GM21423 (cell line): ENCODE measurements around the gene INPP5A.
"Not testable (repeated sequence)": the region's sequence is repeated elsewhere in the genome, so short reads cannot be mapped to it uniquely, and the experiment has no call there.

ENCODE experiments used
- ATAC-seq: cut with Tn5 transposase; IDR thresholded peaks from one replicate; pipeline ENCODE4 v1.9.1; 2021; ENCODE audit warnings: mild to moderate bottlenecking, moderate library complexity; ENCODE audit not compliant: unreplicated experiment

Gene INPP5A

DNA sequence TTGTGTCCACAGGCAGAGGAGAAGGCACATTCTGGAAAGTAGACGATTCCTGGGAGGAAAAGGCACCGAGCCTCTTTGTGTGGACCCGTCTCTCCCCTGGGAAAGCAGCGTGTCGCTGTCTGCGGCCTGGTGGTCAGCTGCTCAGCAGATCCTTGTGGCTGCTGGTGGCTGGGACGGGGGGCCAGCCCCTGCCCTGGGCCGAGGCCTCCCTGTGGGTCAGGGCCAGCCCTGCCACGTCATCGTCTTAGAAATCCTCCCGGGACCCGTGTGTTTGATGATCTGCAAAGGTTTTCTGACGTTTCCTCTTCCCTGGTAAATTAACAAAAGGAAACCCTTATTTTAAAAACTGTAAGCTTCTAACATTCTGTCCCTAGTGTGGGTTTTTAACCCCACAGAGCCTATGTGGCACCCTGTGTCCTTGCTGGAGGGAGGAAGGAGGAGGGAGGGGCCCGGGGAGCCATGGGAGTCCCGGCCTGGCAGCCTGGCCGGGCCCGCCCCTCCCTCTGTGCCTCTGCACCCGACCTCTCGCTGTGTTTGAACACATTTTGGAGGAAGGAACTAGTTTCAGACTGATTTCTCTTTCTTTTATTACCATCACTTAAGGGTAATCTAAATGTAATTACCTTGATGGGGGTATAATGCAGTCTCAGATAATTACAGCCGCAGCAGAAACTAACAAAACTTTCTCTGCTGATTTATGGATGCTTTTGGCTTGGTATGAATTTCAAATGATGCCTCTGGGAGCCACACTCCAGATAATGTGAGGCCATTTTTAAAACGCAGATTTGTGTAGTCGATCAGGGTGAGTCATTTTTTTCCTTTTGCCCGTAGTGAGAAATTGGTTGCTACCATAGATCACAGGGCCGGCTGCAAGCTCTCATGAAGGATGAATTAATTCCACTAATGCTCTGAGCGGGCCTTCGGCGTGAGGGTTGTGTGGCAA lies 162.8 kb downstream of the INPP5A start:
- no peak for ATAC-seq

DNA sequence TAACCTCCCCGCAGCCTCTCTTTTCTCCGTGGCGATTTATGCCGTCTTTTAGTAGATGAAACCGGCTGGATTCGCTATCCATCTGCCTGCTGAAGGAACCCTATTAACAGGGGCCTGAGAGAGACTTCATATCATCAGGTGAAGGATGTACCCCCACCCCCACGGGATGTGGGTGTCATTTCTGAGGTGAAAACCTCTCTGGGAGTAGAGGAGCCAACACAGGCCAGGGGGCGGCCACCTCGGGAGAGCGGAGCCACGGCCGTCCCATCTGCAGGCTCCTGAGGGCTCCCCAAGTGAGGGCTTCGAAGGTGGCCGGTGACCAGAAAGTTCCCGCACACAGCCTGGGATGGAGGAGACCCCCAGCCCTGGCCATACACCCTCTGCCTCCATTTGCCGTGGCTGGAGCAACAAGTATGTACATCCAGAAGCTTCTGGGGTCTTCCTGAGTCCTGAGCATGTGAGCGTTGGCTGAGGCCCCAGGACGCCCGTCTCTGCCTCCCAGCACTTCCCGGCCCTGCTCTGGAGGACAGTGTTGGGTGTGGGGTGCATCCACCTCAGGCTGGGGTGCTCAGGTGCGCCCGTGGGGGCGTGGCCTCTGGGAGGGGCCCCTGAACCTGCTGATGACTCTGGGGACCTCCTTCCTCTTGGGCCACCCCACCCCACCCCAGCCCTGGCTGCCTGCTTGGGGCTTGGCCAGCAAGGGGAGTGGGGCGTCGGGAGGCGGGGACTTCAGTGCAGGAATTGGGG lies 163.7 kb downstream of the INPP5A start:
- ATAC-seq, result no peak

DNA sequence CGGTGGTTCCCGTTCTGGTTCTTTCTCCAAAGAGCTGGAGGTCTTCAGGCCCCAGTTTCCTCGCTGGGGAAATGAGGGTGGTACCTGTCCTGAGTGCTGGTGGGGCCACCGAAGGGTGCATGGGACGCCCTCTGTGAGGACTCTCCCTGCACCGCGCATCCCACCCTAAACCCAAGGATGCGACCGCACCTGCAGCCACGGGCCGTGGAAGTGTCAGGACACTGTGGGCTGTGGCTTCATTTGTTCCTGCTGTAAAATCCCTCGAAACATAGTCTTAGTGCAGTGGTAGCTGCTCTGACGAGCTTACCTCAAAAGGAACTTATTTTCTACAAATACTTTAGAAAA lies 164.2 kb downstream of the INPP5A start:
- no peak for ATAC-seq

DNA sequence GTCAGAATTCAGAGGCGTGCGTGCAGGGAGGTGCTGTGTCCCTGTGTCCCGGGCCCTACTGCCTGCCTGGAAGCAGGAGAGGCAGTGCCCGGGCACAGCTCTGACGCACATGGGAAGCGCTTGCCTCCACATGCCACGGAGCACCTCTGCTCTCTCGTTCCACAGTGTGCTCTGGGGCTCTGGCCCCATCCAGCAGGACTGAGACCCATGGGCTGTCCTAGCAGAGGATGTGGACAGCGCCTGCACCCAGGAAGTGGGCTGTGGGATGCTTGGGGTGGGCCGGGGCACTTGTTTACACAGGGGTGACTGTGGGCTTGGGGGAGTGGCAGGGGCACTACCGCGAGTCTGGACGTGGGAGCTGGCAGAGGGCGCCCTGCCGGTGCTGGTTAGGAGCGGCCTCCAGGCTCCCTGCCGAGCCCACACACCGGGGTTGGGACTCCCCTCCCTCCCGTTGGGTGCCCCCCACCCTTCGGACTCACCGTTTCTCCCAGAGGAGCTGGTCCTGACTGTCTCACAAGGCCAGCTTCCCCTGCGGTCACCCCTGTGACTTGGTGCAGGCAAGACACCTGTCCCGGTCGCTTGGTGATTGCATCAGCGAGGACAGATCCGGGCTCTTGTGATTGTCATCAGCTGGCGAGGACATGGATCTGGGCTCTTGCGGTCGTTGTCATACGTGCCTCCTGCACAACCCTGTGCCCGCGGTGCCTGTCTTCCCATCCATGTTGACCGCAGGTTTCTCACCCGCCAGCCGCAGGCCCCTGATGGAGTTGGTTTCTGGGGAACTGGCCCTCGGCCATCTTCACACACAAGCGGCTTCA lies 165.2 kb downstream of the INPP5A start:
- ATAC-seq, result no peak

DNA sequence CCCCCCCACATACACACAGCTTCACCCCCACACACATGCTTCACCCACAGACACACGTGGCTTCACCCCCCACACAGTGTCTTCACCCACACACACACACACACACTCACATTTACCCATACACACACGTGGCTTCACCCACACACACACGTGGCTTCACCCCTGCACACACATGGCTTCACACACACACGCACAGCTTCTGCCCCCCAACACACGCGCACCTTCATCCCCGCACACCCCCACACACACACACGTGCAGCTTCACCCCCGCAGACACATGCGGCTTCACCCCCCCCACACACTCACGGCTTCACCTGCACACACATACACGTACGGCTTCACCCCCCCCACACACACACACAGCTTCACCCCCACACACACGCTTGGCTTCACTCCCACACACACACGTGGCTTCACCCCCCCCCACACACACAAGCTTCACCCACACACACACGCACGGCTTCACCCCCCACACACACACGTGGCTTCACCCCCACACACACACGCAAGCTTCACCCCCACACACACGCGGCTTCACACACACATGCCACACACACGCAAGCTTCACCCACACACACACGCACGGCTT lies 165.9 kb downstream of the INPP5A start:
- no peak for ATAC-seq

DNA sequence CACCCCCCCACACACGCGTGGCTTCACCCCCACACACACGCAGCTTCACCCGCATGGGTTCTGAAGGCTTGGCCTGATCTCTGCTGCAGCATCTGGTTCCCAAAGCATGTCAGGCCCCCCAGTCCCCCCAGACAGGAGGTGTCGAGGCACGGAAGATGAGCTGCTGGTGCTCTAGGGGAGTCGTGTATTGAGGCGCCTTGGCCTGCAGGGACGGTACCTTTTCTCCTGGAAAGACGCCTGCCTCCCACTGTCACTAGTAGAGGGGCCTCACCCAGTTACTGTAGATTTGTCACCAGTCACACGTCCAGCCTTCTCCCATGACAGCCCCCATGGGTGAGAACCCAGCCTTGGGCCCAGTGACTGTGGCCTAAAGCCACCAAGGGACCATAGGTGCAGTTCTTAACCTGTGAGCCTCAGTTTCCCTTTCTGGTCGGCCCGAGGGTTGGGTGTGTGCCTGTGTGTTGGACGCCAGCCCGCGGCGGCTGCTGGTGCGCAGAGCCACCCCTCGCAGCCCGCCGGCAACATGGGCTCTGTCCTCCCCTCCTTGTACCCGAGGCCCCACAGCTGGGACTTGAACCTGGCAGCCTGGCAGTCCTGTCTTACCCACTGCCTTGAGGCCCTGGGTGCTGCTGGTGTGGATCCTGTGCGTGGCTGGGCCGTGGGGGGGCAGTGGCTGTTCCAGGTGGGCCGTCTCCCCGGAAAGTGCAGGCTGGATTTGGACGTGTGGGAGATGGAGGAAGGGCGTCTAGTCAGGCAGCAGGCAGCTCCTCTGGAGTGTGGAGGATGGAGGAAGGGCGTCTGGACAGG lies 166.6 kb downstream of the INPP5A start:
- no peak for ATAC-seq

DNA sequence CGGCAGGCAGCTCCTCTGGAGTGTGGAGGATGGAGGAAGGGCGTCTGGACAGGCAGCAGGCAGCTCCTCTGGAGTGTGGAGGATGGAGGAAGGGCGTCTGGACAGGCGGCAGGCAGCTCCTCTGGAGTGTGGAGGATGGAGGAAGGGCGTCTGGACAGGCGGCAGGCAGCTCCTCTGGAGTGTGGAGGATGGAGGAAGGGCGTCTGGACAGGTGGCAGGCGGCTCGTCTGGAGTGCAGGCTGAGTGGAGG lies 167.2 kb downstream of the INPP5A start:
- ATAC-seq, result not testable (repeated sequence)

DNA sequence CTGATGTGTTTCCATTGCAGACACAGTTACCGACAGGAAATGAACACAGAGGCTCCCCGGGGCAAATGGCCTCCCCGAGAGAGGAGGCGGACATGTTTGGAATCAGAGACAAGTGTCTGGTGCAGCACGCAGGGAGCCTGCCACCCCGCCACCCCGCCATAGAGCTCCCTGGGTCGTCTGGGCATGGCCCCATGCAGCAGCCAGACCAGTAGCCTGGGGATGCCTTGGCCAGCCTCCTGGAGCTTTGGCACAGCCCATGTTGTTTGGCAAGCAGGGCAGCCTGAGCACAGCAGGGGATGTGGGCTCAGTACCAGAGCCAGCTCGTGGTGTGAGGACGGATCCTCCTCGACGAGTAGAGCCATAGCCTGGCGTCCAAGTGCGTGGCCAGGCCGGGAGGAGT lies 167.6 kb downstream of the INPP5A start:
- ATAC-seq, result no peak

DNA sequence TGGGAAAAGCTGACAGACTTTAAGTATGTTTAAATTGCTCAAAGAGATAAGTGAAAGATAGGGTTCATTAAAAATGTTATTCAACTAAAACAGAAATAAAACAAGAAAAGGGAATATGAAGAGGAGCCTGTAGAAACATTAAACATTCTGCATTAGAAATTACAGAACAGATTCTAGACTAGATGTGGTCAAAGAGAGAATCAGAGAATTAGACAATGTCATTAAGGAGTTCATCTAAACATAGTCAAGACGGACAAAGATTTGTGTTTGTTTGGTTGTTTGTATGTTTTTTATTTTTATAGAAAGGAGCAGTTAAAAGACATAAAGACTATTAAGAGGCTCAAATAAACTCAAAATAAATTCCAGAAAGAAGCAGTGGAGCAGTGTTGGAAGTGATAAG lies 168.4 kb downstream of the INPP5A start:
- ATAC-seq, result no peak

DNA sequence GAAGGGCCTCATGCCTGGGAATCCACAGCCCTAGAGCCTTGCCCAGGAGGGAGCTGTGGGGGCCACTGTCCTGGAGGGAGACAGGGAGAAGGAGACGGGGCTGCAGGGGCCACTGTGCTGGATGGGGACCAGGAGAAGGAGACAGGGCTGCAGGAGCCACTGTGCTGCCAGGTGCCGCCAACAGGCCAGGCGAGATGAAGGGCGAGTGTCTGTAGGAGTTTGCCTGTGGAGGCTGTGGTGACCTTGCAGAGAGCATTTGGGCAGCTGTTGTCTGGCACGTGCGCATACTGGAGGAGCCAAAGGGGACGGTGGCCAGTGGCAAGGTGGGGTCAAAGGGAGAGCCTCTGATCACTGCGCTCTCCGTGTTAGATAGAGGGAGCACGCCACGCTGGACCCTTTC lies 169.1 kb downstream of the INPP5A start:
- no peak for ATAC-seq

DNA sequence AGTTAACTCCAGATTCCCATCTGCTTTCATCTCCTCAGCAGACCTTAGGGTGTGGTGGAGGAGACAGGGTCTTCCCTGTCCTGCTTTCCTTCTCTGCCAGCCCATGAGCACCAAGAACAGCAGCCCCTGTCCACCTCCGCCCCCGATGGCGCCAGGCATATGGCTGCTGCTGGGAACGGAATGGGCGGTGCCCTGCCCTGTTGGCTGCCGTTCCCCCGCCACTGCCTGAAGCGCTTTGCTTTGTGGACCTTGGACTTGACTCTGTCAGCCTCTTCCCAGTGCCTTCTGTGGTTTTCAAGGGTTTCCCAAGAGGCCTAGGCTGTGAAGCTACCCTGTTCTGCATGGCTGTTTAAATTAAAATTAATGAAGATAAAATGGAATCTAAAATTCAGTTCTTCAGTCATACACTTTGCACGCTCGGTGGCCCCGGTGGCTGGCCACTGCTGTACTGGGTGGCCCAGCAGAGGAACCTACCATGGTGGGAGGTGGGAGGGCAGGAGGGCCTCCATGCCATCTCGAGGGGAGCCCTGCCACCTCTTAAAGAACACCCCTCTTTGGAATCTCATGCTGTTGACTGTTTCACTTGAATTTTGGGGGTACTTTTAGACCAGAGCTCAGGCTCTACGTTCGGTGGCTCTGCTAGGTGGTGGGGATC lies 169.7 kb downstream of the INPP5A start:
- no peak for ATAC-seq

DNA sequence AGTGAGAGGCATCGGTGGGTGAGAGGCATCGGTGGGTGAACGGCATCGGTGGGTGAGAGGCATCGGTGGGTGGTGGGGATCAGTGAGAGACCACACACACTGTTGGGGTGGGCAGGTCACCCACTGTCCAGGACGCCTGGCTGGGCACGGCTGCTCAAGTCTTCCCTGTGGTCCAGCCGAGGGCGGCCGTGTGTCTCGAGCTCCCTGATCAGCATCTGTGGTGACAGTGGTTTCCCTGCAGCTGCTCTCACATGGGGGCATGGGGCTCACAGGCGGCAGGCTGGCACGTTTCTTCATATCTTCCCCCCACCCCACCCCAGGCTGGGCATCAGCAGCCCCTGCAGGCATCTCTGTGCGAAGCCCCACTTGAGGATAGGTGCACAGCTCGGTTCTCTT lies 170.2 kb downstream of the INPP5A start:
- ATAC-seq, result no peak

DNA sequence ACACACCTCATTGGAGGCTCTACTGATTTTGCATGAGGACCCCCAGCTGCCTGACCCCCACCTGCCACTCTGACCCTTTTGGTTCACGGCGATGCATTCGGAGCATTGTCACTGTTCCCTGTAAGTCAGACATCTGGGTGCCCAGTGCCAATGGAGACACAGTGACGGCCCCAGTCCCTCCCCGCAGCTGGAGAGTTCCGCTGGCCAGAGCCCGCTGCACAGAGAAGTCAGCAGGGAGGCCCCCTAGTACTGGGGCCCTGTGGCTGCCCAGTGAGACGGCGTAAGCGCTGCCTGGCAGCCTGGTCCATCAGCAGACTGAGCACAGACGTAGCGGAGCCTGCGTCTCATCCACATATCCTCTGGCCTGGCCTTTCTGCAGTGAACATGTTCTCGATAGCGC lies 170.9 kb downstream of the INPP5A start:
- no peak for ATAC-seq

DNA sequence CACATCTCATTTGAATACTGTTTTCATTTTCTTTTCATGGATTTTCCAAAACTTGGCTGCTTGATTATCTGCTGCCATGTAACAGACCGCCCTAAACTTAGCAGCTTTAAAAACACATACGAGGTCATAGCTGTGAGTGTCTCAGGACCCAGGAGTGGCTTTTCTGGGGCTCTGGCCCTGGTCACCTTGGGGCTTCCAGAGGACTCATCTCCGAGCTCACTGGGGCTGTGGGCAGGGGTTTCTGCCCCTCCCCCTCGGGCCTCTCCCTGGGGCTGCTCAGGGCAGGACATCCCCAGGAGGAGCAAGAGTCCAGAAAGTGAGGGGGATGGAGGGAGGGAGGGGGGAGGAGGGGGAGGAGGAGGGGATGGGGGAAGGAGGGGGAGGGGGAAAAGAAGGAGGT lies 171.3 kb downstream of the INPP5A start:
- no peak for ATAC-seq

DNA sequence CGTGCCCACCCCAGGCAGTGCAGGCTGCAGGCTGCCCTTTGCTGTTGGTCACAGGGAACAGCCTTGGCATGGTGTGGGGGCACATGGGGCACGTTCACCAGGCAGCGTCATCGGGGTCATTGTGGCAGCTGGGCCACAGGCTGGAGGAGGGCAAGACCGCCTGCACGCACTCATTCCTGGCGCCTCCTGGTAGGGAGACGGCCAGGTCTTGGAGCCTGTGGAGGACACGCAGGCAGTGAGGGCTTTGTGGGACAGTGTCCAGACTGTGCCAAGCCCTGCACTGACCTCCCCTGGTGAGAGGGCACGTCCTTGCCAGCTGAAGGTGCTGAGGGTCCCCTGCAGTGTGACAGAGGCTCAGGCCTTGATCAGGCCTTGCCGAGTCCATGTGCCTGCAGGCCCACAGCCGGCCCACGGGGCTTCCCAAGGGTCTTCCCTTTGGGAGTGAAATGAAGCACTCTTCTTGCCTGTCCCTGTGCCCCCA lies 171.9 kb downstream of the INPP5A start:
- no peak for ATAC-seq

DNA sequence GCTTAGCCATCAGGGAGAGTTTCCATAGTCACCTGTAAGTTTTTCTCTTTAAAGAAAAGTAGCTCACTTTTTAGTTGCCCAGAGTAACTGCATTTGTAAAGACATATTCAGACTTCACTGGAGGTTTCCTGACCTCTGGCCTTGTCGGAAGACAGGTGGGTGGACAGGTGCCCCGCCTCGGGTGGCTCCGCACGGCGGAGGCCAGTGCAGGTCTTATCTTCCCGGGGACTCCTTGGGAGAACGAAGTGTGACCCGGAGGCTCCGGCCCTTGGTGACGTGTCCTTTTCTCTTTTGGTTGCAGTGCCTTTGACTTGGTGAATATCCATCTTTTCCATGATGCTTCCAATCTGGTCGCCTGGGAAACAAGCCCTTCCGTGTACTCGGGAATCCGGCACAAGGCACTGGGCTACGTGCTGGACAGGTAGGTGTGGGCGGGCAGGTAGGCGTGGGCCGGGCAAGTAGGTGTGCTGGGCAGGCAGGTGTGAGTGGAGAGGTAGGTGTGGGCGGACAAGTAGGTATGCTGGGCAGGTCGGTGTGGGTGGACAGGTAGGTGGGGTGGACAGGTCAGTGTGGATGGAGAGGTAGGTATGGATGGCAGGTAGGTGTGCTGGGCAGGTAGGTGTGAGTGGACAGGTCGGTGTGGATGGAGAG lies 172.6 kb downstream of the INPP5A start:
- ATAC-seq, result no peak

DNA sequence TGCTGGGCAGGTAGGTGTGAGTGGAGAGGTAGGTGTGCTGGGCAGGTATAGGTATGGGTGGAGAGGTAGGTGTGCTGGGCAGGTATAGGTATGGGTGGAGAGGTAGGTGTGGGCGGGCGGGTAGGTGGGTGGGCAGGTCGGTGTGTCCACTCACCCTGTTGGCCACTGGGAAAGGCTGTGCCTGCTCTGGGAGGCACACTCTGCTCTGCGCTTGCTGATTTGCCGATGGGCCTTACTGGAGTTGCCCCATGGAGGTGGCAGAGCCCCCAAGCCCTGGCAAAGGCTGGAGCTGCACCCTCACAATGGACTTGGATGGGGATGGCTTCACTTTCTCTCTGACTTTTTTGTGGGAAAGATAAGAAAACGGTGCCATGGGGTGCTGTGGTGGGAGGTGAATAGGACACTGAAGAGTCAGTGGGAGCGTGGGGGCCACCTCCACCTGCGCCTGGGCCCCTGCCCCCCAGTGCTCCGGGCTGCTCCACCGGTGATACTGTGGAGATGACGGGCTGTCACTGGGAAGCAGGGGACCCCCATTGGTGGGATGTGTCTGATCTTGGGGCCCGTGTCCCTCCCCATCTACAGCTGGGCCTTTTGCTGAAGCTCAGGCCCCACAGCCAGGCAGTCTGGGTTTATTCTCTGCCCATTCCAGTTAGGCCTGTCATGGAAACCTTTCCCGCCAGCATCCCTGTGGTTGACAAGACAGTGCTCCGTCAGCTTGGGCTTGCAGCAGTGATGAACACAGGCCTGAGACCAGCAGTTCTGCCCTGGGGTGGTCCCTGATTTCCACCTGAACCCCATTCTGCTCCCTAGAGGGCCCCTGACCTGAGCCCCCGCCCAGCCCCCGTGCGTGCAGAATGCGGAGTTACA lies 173.4 kb downstream of the INPP5A start:
- no peak for ATAC-seq

DNA sequence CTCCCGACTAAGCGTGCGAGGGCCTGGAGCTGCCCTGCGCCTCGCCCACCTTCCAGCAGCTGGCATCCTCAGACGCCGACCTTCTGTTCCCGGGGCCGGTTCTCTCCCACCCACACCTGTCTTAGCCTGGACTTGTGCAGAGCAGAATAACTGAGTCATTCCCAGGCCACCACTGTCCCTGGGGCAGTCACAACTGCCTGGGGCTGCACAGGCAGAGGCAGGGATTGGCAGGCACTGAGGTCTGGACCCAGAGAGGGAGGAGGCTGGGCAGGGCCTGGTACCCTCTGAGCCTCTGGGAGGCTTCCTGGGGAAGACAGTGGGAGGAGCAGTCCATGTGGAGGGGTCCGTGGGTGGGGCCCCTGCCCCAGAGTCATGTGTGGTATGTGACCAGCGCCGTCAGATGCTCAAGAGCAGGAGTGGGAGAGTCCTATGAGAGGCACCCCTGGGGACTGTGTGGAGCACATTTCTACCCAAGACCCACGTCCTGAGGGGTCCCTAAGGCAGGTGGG lies 174.1 kb downstream of the INPP5A start:
- ATAC-seq, result no peak
